Measurements from ENCODE around the gene FICD. TPM values are rescaled to one million over a fixed set of nuclear protein-coding genes. Genes with fewer than 3 reads are reported as not detected.
"Not testable (repeated sequence)": the region's sequence is repeated elsewhere in the genome, so short reads cannot be mapped to it uniquely, and the experiment has no call there.

FICD gene
- total and polyA plus RNA-seq, 2 donors, result 3.3 to 3.6 TPM

- Histone ChIP-seq H3K27ac (ENCODE audit: low read depth) (no peak overlapping the region), H3K4me1 (ENCODE audit: insufficient read depth) (no peaks in the 10 kb centered on the region), H3K4me3 (ENCODE audit: low read depth, low read length) (no peak overlapping the region), H3K36me3 (ENCODE audit: insufficient read depth) (peaks cover 6% of the 10 kb centered on the region)
- DNase-seq (ENCODE audit: extremely low spot score), result no peak
- WGBS, result 96% methylated on average over 9 of the region's 9 CpGs
These were observed 15.1 kb downstream of the FICD start for GRCh38 chr12:108530161-108530560.

GRCh38 chr12:108531929-108532848 lies 17.1 kb downstream of the FICD start:
- 91% methylated on average over 15 of the region's 15 CpGs for WGBS
- Histone ChIP-seq H3K36me3 (ENCODE audit: insufficient read depth) (peaks cover 13% of the 10 kb centered on the region), H3K4me1 (ENCODE audit: insufficient read depth) (no peaks in the 10 kb centered on the region), H3K27ac (ENCODE audit: low read depth) (no peak overlapping the region), H3K4me3 (ENCODE audit: low read depth, low read length) (no peak overlapping the region)
- DNase-seq (ENCODE audit: extremely low spot score), result no peak

GRCh38 chr12:108538146-108538545 lies 23.1 kb downstream of the FICD start:
- H3K4me3 ChIP-seq (ENCODE audit: low read depth, low read length), result no peak overlapping the region
- H3K36me3 ChIP-seq (ENCODE audit: insufficient read depth), result peaks cover 10% of the 10 kb centered on the region
- H3K4me1 ChIP-seq (ENCODE audit: insufficient read depth), result no peaks in the 10 kb centered on the region
- H3K27ac ChIP-seq (ENCODE audit: low read depth), result no peak overlapping the region
- 61% methylated on average over 6 of the region's 6 CpGs for WGBS
- DNase-seq (ENCODE audit: extremely low spot score), result no peak

- no peak overlapping the region for H3K27ac ChIP-seq (ENCODE audit: low read depth)
- no peak for DNase-seq (ENCODE audit: extremely low spot score)
- no peaks in the 10 kb centered on the region for H3K4me1 ChIP-seq (ENCODE audit: insufficient read depth)
- peaks cover 10% of the 10 kb centered on the region for H3K36me3 ChIP-seq (ENCODE audit: insufficient read depth)
- 93% methylated on average over 10 of the region's 10 CpGs for WGBS
- no peak overlapping the region for H3K4me3 ChIP-seq (ENCODE audit: low read depth, low read length)
These were observed 23.6 kb downstream of the FICD start for GRCh38 chr12:108538616-108539195.

GRCh38 chr12:108542320-108542719 lies 27.2 kb downstream of the FICD start:
- H3K27ac ChIP-seq (ENCODE audit: low read depth), result no peak overlapping the region
- no peaks in the 10 kb centered on the region for H3K36me3 ChIP-seq (ENCODE audit: insufficient read depth)
- no peaks in the 10 kb centered on the region for H3K4me1 ChIP-seq (ENCODE audit: insufficient read depth)
- DNase-seq (ENCODE audit: extremely low spot score), result no peak
- WGBS, result 65% methylated on average over 4 of the region's 4 CpGs
- H3K4me3 ChIP-seq (ENCODE audit: low read depth, low read length), result no peak overlapping the region

- no peak overlapping the region for H3K4me3 ChIP-seq (ENCODE audit: low read depth, low read length)
- 87% methylated on average over 3 of the region's 3 CpGs for WGBS
- H3K36me3 ChIP-seq (ENCODE audit: insufficient read depth), result peaks cover 5% of the 10 kb centered on the region
- H3K4me1 ChIP-seq (ENCODE audit: insufficient read depth), result no peaks in the 10 kb centered on the region
- no peak for DNase-seq (ENCODE audit: extremely low spot score)
- no peak overlapping the region for H3K27ac ChIP-seq (ENCODE audit: low read depth)
These were observed 28.6 kb downstream of the FICD start for GRCh38 chr12:108543652-108544051.

- Histone ChIP-seq H3K36me3 (ENCODE audit: insufficient read depth) (peaks cover 5% of the 10 kb centered on the region), H3K27ac (ENCODE audit: low read depth) (no peak overlapping the region), H3K4me1 (ENCODE audit: insufficient read depth) (no peaks in the 10 kb centered on the region), H3K4me3 (ENCODE audit: low read depth, low read length) (no peak overlapping the region)
- 79% methylated on average over 9 of the region's 9 CpGs for WGBS
- DNase-seq (ENCODE audit: extremely low spot score), result no peak
These were observed 32.6 kb downstream of the FICD start for GRCh38 chr12:108547686-108548085.

GRCh38 chr12:108548954-108549521 lies 34.0 kb downstream of the FICD start:
- no peak for DNase-seq (ENCODE audit: extremely low spot score)
- Histone ChIP-seq H3K4me1 (ENCODE audit: insufficient read depth) (no peaks in the 10 kb centered on the region), H3K27ac (ENCODE audit: low read depth) (no peak overlapping the region), H3K4me3 (ENCODE audit: low read depth, low read length) (no peak overlapping the region), H3K36me3 (ENCODE audit: insufficient read depth) (peaks cover 5% of the 10 kb centered on the region)
- 68% methylated on average over 7 of the region's 7 CpGs for WGBS

GRCh38 chr12:108551535-108551934 lies 36.5 kb downstream of the FICD start:
- H3K27ac ChIP-seq (ENCODE audit: low read depth), result no peak overlapping the region
- no peaks in the 10 kb centered on the region for H3K4me1 ChIP-seq (ENCODE audit: insufficient read depth)
- no peak for DNase-seq (ENCODE audit: extremely low spot score)
- no peak overlapping the region for H3K4me3 ChIP-seq (ENCODE audit: low read depth, low read length)
- H3K36me3 ChIP-seq (ENCODE audit: insufficient read depth), result peaks cover 5% of the 10 kb centered on the region
- WGBS, result 81% methylated on average over 5 of the region's 5 CpGs

GRCh38 chr12:108553799-108554198 lies 38.7 kb downstream of the FICD start:
- H3K4me1 ChIP-seq (ENCODE audit: insufficient read depth), result no peaks in the 10 kb centered on the region
- no peak for DNase-seq (ENCODE audit: extremely low spot score)
- H3K27ac ChIP-seq (ENCODE audit: low read depth), result no peak overlapping the region
- no peak overlapping the region for H3K4me3 ChIP-seq (ENCODE audit: low read depth, low read length)
- no peaks in the 10 kb centered on the region for H3K36me3 ChIP-seq (ENCODE audit: insufficient read depth)
- 90% methylated on average over 5 of the region's 5 CpGs for WGBS

GRCh38 chr12:108555383-108555782 lies 40.3 kb downstream of the FICD start:
- not testable (repeated sequence) for H3K36me3 ChIP-seq (ENCODE audit: insufficient read depth); H3K4me1 ChIP-seq (ENCODE audit: insufficient read depth); H3K4me3 ChIP-seq (ENCODE audit: low read depth, low read length); DNase-seq (ENCODE audit: extremely low spot score); H3K27ac ChIP-seq (ENCODE audit: low read depth)
- 89% methylated on average over 9 of the region's 9 CpGs for WGBS

- no peak overlapping the region for H3K27ac ChIP-seq (ENCODE audit: low read depth)
- no peak for DNase-seq (ENCODE audit: extremely low spot score)
- whole genome bisulfite sequencing, result 88% methylated on average over 13 of the region's 14 CpGs
- no peak overlapping the region for H3K4me3 ChIP-seq (ENCODE audit: low read depth, low read length)
- H3K4me1 ChIP-seq (ENCODE audit: insufficient read depth), result no peaks in the 10 kb centered on the region
- no peaks in the 10 kb centered on the region for H3K36me3 ChIP-seq (ENCODE audit: insufficient read depth)
These were observed 44.1 kb downstream of the FICD start for GRCh38 chr12:108559007-108559655.

GRCh38 chr12:108559748-108560147 lies 44.7 kb downstream of the FICD start:
- peak overlapping the region; percentile 94 for H3K4me3 ChIP-seq (ENCODE audit: low read depth, low read length)
- H3K27ac ChIP-seq (ENCODE audit: low read depth), result no peak overlapping the region
- H3K36me3 ChIP-seq (ENCODE audit: insufficient read depth), result no peaks in the 10 kb centered on the region
- no peaks in the 10 kb centered on the region for H3K4me1 ChIP-seq (ENCODE audit: insufficient read depth)
- DNase-seq (ENCODE audit: extremely low spot score), result no peak
- 60% methylated on average over 3 of the region's 3 CpGs for WGBS
